ENCODE data around the gene ARRB2. TPM values are rescaled to one million over a fixed set of nuclear protein-coding genes. Genes with fewer than 3 reads are reported as not detected.

ARRB2 gene
- polyA plus RNA-seq, 4 donors: 43.8 to 131 (median 110) TPM

DNA sequence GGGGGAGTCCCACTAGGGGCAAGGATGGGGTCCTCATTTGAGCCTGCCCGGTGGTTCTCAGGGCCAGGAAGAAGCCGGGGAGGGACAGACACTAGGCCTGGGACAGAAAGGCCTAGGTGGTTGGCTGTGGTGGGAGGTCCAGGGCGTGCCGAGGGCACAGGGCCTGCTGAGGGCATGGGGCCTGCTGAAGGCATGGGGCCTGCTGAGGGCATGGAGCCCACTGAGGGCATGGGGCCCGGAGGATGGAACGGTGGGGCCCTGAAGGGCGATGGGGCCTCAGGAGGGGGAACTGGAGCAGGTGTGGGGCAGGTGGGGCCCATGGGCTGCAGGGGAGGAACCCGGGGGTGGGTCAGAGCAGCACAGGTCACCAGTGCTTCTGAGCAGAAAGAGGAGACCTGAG is 37.7 kb upstream of the ARRB2 start:
- Histone ChIP-seq H3K36me3 (ENCODE audit: control insufficient read depth in 3 of 3, insufficient read depth in 2 of 3, low read depth in 1 of 3, low read length in 3 of 3) (peaks cover 17 to 70% (median 20%) of the 10 kb centered on the region in 3 donors), H3K4me3 (ENCODE audit: low read depth in 1 of 3, low read length in 3 of 3) (no peak overlapping the region), H3K27me3 (ENCODE audit: control insufficient read depth in 3 of 3, insufficient read depth in 3 of 3, low read length in 3 of 3) (no peaks in the 10 kb centered on the region), H3K4me1 (ENCODE audit: control insufficient read depth in 3 of 3, insufficient read depth in 2 of 3, low read depth in 1 of 3, low read length in 2 of 3) (peaks cover 0 to 22% (median 0%) of the 10 kb centered on the region in 3 donors), H3K9me3 (ENCODE audit: control insufficient read depth in 2 of 2, insufficient read depth in 1 of 2, low read depth in 1 of 2, low read length in 1 of 2) (no peaks in the 10 kb centered on the region), H3K27ac (ENCODE audit: low read depth in 1 of 3, low read length in 2 of 3) (no peak overlapping the region)
- WGBS, 3 donors: 70 to 82% (median 79%) methylated on average over 8 of the region's 8 CpGs
- DNase-seq: peak in 1 of 2 donors; percentile 52
- FAIRE-seq: no peak

- Histone ChIP-seq H3K27ac (ENCODE audit: low read depth in 1 of 3, low read length in 2 of 3) (no peak overlapping the region), H3K4me1 (ENCODE audit: control insufficient read depth in 3 of 3, insufficient read depth in 2 of 3, low read depth in 1 of 3, low read length in 2 of 3) (peaks cover 0 to 22% (median 0%) of the 10 kb centered on the region in 3 donors), H3K9me3 (ENCODE audit: control insufficient read depth in 2 of 2, insufficient read depth in 1 of 2, low read depth in 1 of 2, low read length in 1 of 2) (no peaks in the 10 kb centered on the region), H3K36me3 (ENCODE audit: control insufficient read depth in 3 of 3, insufficient read depth in 2 of 3, low read depth in 1 of 3, low read length in 3 of 3) (peaks cover 17 to 75% (median 20%) of the 10 kb centered on the region in 3 donors), H3K4me3 (ENCODE audit: low read depth in 1 of 3, low read length in 3 of 3) (no peak overlapping the region), H3K27me3 (ENCODE audit: control insufficient read depth in 3 of 3, insufficient read depth in 3 of 3, low read length in 3 of 3) (no peaks in the 10 kb centered on the region)
- 89% methylated on average over 9 to 11 of the region's 11 CpGs for WGBS, 3 donors
- DNase-seq: no peak
- no peak for FAIRE-seq
Measured at GRCh38 chr17:4673169-4673568, 37.3 kb upstream of the ARRB2 start.

GRCh38 chr17:4673986-4674684 is 36.3 kb upstream of the ARRB2 start:
- H3K4me1 ChIP-seq (ENCODE audit: control insufficient read depth in 3 of 3, insufficient read depth in 2 of 3, low read depth in 1 of 3, low read length in 2 of 3): peaks cover 0 to 22% (median 0%) of the 10 kb centered on the region in 3 donors
- FAIRE-seq: no peak
- no peak overlapping the region for H3K27ac ChIP-seq (ENCODE audit: low read depth in 1 of 3, low read length in 2 of 3)
- peaks cover 17 to 83% (median 20%) of the 10 kb centered on the region in 3 donors for H3K36me3 ChIP-seq (ENCODE audit: control insufficient read depth in 3 of 3, insufficient read depth in 2 of 3, low read depth in 1 of 3, low read length in 3 of 3)
- no peaks in the 10 kb centered on the region for H3K27me3 ChIP-seq (ENCODE audit: control insufficient read depth in 3 of 3, insufficient read depth in 3 of 3, low read length in 3 of 3)
- H3K9me3 ChIP-seq (ENCODE audit: control insufficient read depth in 2 of 2, insufficient read depth in 1 of 2, low read depth in 1 of 2, low read length in 1 of 2): no peaks in the 10 kb centered on the region
- 92 to 97% (median 92%) methylated on average over 27 of the region's 27 CpGs for WGBS, 3 donors
- H3K4me3 ChIP-seq (ENCODE audit: low read depth in 1 of 3, low read length in 3 of 3): no peak overlapping the region
- DNase-seq: no peak

DNA sequence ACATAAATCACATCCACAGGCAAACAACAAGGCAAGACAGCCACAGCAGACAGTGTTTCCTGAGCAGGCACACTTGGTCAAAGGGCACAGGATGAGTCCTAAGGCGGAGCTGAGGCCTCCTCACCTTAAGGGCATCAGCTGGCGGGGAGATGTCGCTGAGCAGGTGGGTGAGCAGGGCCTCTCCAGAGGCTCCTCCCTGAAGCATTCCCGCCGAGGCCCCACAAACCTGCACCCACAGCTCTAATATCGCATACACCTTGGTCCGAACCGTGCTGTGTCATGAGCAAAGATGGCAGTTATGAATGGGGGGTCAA is 35.8 kb upstream of the ARRB2 start:
- peaks cover 0 to 26% (median 0%) of the 10 kb centered on the region in 3 donors for H3K4me1 ChIP-seq (ENCODE audit: control insufficient read depth in 3 of 3, insufficient read depth in 2 of 3, low read depth in 1 of 3, low read length in 2 of 3)
- WGBS, 3 donors: 88 to 92% (median 90%) methylated on average over 8 of the region's 8 CpGs
- H3K27me3 ChIP-seq (ENCODE audit: control insufficient read depth in 3 of 3, insufficient read depth in 3 of 3, low read length in 3 of 3): no peaks in the 10 kb centered on the region
- H3K36me3 ChIP-seq (ENCODE audit: control insufficient read depth in 3 of 3, insufficient read depth in 2 of 3, low read depth in 1 of 3, low read length in 3 of 3): peaks cover 17 to 83% (median 20%) of the 10 kb centered on the region in 3 donors
- FAIRE-seq (no peak), DNase-seq (peak in 1 of 2 donors; percentile 43)
- H3K4me3 ChIP-seq (ENCODE audit: low read depth in 1 of 3, low read length in 3 of 3): no peak overlapping the region
- H3K27ac ChIP-seq (ENCODE audit: low read depth in 1 of 3, low read length in 2 of 3): no peak overlapping the region
- H3K9me3 ChIP-seq (ENCODE audit: control insufficient read depth in 2 of 2, insufficient read depth in 1 of 2, low read depth in 1 of 2, low read length in 1 of 2): no peaks in the 10 kb centered on the region

- DNase-seq (no peak), FAIRE-seq (no peak)
- Histone ChIP-seq H3K27me3 (ENCODE audit: control insufficient read depth in 3 of 3, insufficient read depth in 3 of 3, low read length in 3 of 3) (no peaks in the 10 kb centered on the region), H3K36me3 (ENCODE audit: control insufficient read depth in 3 of 3, insufficient read depth in 2 of 3, low read depth in 1 of 3, low read length in 3 of 3) (peaks cover 17 to 78% (median 22%) of the 10 kb centered on the region in 3 donors), H3K4me1 (ENCODE audit: control insufficient read depth in 3 of 3, insufficient read depth in 2 of 3, low read depth in 1 of 3, low read length in 2 of 3) (peaks cover 0 to 27% (median 0%) of the 10 kb centered on the region in 3 donors), H3K27ac (ENCODE audit: low read depth in 1 of 3, low read length in 2 of 3) (no peak overlapping the region), H3K9me3 (ENCODE audit: control insufficient read depth in 2 of 2, insufficient read depth in 1 of 2, low read depth in 1 of 2, low read length in 1 of 2) (no peaks in the 10 kb centered on the region), H3K4me3 (ENCODE audit: low read depth in 1 of 3, low read length in 3 of 3) (no peak overlapping the region)
- WGBS, 3 donors: 95 to 99% (median 98%) methylated on average over 10 of the region's 10 CpGs
Measured at GRCh38 chr17:4675791-4676190, 34.6 kb upstream of the ARRB2 start.

- FAIRE-seq (no peak), DNase-seq (no peak)
- 82 to 86% (median 84%) methylated on average over 7 of the region's 7 CpGs for WGBS, 3 donors
- no peaks in the 10 kb centered on the region for H3K9me3 ChIP-seq (ENCODE audit: control insufficient read depth in 2 of 2, insufficient read depth in 1 of 2, low read depth in 1 of 2, low read length in 1 of 2)
- H3K36me3 ChIP-seq (ENCODE audit: control insufficient read depth in 3 of 3, insufficient read depth in 2 of 3, low read depth in 1 of 3, low read length in 3 of 3): peaks cover 15 to 76% (median 25%) of the 10 kb centered on the region in 3 donors
- H3K4me3 ChIP-seq (ENCODE audit: low read depth in 1 of 3, low read length in 3 of 3): no peak overlapping the region
- H3K4me1 ChIP-seq (ENCODE audit: control insufficient read depth in 3 of 3, insufficient read depth in 2 of 3, low read depth in 1 of 3, low read length in 2 of 3): peaks cover 0 to 27% (median 0%) of the 10 kb centered on the region in 3 donors
- H3K27ac ChIP-seq (ENCODE audit: low read depth in 1 of 3, low read length in 2 of 3): no peak overlapping the region
- H3K27me3 ChIP-seq (ENCODE audit: control insufficient read depth in 3 of 3, insufficient read depth in 3 of 3, low read length in 3 of 3): no peaks in the 10 kb centered on the region
Measured at GRCh38 chr17:4676791-4677190, 33.6 kb upstream of the ARRB2 start.

- FAIRE-seq (no peak), DNase-seq (no peak)
- Histone ChIP-seq H3K4me1 (ENCODE audit: control insufficient read depth in 3 of 3, insufficient read depth in 2 of 3, low read depth in 1 of 3, low read length in 2 of 3) (peaks cover 0 to 18% (median 0%) of the 10 kb centered on the region in 3 donors), H3K36me3 (ENCODE audit: control insufficient read depth in 3 of 3, insufficient read depth in 2 of 3, low read depth in 1 of 3, low read length in 3 of 3) (peaks cover 17 to 72% (median 25%) of the 10 kb centered on the region in 3 donors), H3K27me3 (ENCODE audit: control insufficient read depth in 3 of 3, insufficient read depth in 3 of 3, low read length in 3 of 3) (no peaks in the 10 kb centered on the region), H3K27ac (ENCODE audit: low read depth in 1 of 3, low read length in 2 of 3) (no peak overlapping the region), H3K9me3 (ENCODE audit: control insufficient read depth in 2 of 2, insufficient read depth in 1 of 2, low read depth in 1 of 2, low read length in 1 of 2) (no peaks in the 10 kb centered on the region), H3K4me3 (ENCODE audit: low read depth in 1 of 3, low read length in 3 of 3) (no peak overlapping the region)
- 55 to 71% (median 59%) methylated on average over 14 of the region's 14 CpGs for WGBS, 3 donors
Measured at GRCh38 chr17:4678448-4679026, 31.9 kb upstream of the ARRB2 start.

DNA sequence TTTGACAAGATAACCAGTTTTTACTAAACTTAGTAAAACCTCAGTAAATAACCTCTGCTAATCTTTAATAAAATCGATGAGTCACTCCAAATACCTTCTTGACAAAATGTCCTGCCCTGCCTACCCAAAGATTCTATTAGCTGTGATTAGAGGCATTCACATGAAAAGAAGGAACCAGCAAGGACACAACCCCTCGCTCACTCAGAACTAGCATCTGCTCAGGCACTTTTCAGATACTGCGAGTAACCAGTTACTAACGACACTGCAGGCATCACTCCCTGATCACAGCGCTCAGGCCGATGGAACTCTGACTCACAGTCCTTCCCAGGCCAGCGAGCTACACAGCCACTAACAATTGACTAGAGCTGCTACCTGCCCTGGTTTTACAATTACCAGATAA is 30.8 kb upstream of the ARRB2 start:
- Histone ChIP-seq H3K4me3 (ENCODE audit: low read depth in 1 of 3, low read length in 3 of 3) (no peak overlapping the region), H3K36me3 (ENCODE audit: control insufficient read depth in 3 of 3, insufficient read depth in 2 of 3, low read depth in 1 of 3, low read length in 3 of 3) (peaks cover 12 to 67% (median 24%) of the 10 kb centered on the region in 3 donors), H3K4me1 (ENCODE audit: control insufficient read depth in 3 of 3, insufficient read depth in 2 of 3, low read depth in 1 of 3, low read length in 2 of 3) (peaks cover 0 to 7% (median 0%) of the 10 kb centered on the region in 3 donors), H3K27me3 (ENCODE audit: control insufficient read depth in 3 of 3, insufficient read depth in 3 of 3, low read length in 3 of 3) (no peaks in the 10 kb centered on the region), H3K27ac (ENCODE audit: low read depth in 1 of 3, low read length in 2 of 3) (peak overlapping the region in 1 of 3 donors; percentile 68), H3K9me3 (ENCODE audit: control insufficient read depth in 2 of 2, insufficient read depth in 1 of 2, low read depth in 1 of 2, low read length in 1 of 2) (no peaks in the 10 kb centered on the region)
- WGBS, 3 donors: 69 to 83% (median 78%) methylated on average over 7 of the region's 7 CpGs
- no peak for FAIRE-seq
- DNase-seq: peak; percentile 27 to 75

All from small intestine (tissue), 7 donors.